Endodermal cell (in vitro differentiated cells): Measurements from ENCODE around the gene F7. TPM values are rescaled to one million over a fixed set of nuclear protein-coding genes. Genes with fewer than 3 reads are reported as not detected.

Source experiments
- DNase-seq: peaks from one replicate; pipeline ENCODE4 v3.0.0-alpha.2; 2017
- H3K27ac ChIP-seq: 2 replicates; pipeline ENCODE4 v1.5.1; 2013; ENCODE audit warnings: mild to moderate bottlenecking, low read depth, low read length, moderate library complexity
- H3K27me3 ChIP-seq: 2 replicates; pipeline ENCODE4 v1.6.1; 2013; ENCODE audit warnings: mild to moderate bottlenecking, low read length, moderate library complexity; ENCODE audit not compliant: insufficient read depth, control insufficient read depth, poor library complexity, severe bottlenecking
- H3K36me3 ChIP-seq: 2 replicates; pipeline ENCODE4 v1.7.0; 2013; ENCODE audit warnings: mild to moderate bottlenecking, low read length, moderate library complexity; ENCODE audit not compliant: control insufficient read depth, insufficient read depth
- H3K4me1 ChIP-seq: one replicate; pipeline ENCODE4 v1.7.0; 2013; ENCODE audit warnings: low read length; ENCODE audit not compliant: control insufficient read depth, insufficient read depth
- H3K4me3 ChIP-seq: 2 replicates; pipeline ENCODE4 v1.5.1; 2013; ENCODE audit warnings: mild to moderate bottlenecking, low read length, moderate library complexity
- H3K9ac ChIP-seq: 2 replicates; pipeline ENCODE4 v1.6.1; 2013; ENCODE audit warnings: mild to moderate bottlenecking, low read length, moderate library complexity; ENCODE audit not compliant: poor library complexity, severe bottlenecking; ENCODE audit errors: extremely low read depth
- H3K9me3 ChIP-seq: 2 replicates; pipeline ENCODE4 v1.6.1; 2013; ENCODE audit warnings: mild to moderate bottlenecking, low read length, moderate library complexity; ENCODE audit not compliant: control insufficient read depth
- H3K27ac Mint-ChIP-seq: 2 replicates; pipeline ENCODE4 v1.8.0; 2020; ENCODE audit warnings: mixed read lengths
- H3K27me3 Mint-ChIP-seq: 2 replicates; pipeline ENCODE4 v1.8.0; 2021; ENCODE audit warnings: mild to moderate bottlenecking, mixed read lengths; ENCODE audit not compliant: insufficient read depth
- H3K36me3 Mint-ChIP-seq: 2 replicates; pipeline ENCODE4 v1.8.0; 2020; ENCODE audit warnings: low read depth, mixed read lengths
- H3K4me1 Mint-ChIP-seq: 2 replicates; pipeline ENCODE4 v1.8.0; 2020; ENCODE audit warnings: mixed read lengths
- H3K4me3 Mint-ChIP-seq: 2 replicates; pipeline ENCODE4 v1.8.0; 2020; ENCODE audit warnings: mild to moderate bottlenecking, moderate library complexity, mixed read lengths
- H3K9me3 Mint-ChIP-seq: 2 replicates; pipeline ENCODE4 v1.8.0; 2020; ENCODE audit warnings: mild to moderate bottlenecking, mixed read lengths
- WGBS, 2 experiments: methylation state at CpG; one replicate each; pipeline versions ENCODE4 v1.1.5 to v1.1.7; 2013; ENCODE audit warnings: missing lambda C conversion rate in 2 of 2, mixed read lengths in 1 of 2; ENCODE audit not compliant: insufficient coverage in 1 of 2, insufficient read length in 1 of 2; 5-methylcytosine and 5-hydroxymethylcytosine counted together
- total RNA-seq, 2 donors: library from RNA; stranded (reverse); fragmentation: NEBNext Ultra II Directional in 1 of 2; extraction: Animal tissue kit (Norgen Biotek cat#: 25700) in 1 of 2; gene quantifications; 2 replicates in 1 of 2; 3 replicates in 1 of 2; pipeline ENCODE4 v1.2.1, GENCODE V29; 2021
- TF ChIP-seq, protein P1 (sequence below): fragments of 200-600 bp; sonication (generic); conservative IDR thresholded peaks from 2 replicates; pipeline ENCODE4 v1.5.0; 2021; ENCODE audit warnings: antibody characterized with exemption, mild to moderate bottlenecking

F7 gene
- total RNA-seq, 2 donors from 2014 or later = 4.7 to 6.4 TPM

- DNase-seq = peak; percentile 33
- peaks cover 12% of the 10 kb centered on the region for H3K36me3 Mint-ChIP-seq
- TF ChIP-seq, protein P1, sequence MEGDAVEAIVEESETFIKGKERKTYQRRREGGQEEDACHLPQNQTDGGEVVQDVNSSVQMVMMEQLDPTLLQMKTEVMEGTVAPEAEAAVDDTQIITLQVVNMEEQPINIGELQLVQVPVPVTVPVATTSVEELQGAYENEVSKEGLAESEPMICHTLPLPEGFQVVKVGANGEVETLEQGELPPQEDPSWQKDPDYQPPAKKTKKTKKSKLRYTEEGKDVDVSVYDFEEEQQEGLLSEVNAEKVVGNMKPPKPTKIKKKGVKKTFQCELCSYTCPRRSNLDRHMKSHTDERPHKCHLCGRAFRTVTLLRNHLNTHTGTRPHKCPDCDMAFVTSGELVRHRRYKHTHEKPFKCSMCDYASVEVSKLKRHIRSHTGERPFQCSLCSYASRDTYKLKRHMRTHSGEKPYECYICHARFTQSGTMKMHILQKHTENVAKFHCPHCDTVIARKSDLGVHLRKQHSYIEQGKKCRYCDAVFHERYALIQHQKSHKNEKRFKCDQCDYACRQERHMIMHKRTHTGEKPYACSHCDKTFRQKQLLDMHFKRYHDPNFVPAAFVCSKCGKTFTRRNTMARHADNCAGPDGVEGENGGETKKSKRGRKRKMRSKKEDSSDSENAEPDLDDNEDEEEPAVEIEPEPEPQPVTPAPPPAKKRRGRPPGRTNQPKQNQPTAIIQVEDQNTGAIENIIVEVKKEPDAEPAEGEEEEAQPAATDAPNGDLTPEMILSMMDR = no peak
- no peak overlapping the region for H3K9ac ChIP-seq
- no peaks in the 10 kb centered on the region for H3K36me3 ChIP-seq
- no peak overlapping the region for H3K4me3 Mint-ChIP-seq
- H3K4me1 ChIP-seq = no peaks in the 10 kb centered on the region
- H3K9me3 Mint-ChIP-seq = peaks cover 3% of the 10 kb centered on the region
- 93 to 95% methylated on average over 14 to 16 of the region's 16 CpGs for WGBS, 2 experiments
- peaks cover 3% of the 10 kb centered on the region for H3K9me3 ChIP-seq
- H3K27ac Mint-ChIP-seq = no peak overlapping the region
- no peak overlapping the region for H3K4me3 ChIP-seq
- H3K27ac ChIP-seq = no peak overlapping the region
- no peaks in the 10 kb centered on the region for H3K27me3 ChIP-seq
- no peaks in the 10 kb centered on the region for H3K4me1 Mint-ChIP-seq
- no peaks in the 10 kb centered on the region for H3K27me3 Mint-ChIP-seq
These were observed 33.4 kb downstream of the F7 start for GRCh38 chr13:113138792-113139551.

DNA sequence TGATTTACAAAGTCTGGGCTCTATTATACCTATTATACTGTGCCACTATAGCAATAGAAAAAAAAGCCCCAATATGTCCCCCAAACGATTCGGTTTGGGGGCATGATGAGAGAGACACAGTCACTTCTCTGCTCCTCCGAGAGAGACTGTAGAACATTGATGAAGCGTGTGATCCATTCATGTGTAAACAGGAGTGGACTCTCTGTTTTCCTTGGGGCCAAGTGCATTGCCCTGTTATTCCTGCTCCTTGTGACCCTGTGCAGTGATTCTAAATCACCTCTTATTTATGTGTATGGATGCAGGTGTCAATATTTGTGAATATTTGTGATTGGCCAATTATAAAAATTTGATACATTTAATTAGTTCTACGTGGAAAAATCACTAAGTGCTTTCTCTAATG is 34.0 kb downstream of the F7 start:
- no peak overlapping the region for H3K4me3 Mint-ChIP-seq

GRCh38 chr13:113140677-113141600 is 35.3 kb downstream of the F7 start:
- H3K4me3 Mint-ChIP-seq = no peak overlapping the region
- WGBS, 2 experiments = 94% methylated on average over 13 to 26 of the region's 26 CpGs
- Histone ChIP-seq H3K4me1 (no peaks in the 10 kb centered on the region), H3K9me3 (no peaks in the 10 kb centered on the region), H3K36me3 (no peaks in the 10 kb centered on the region), H3K9ac (no peak overlapping the region), H3K27ac (no peak overlapping the region), H3K27me3 (no peaks in the 10 kb centered on the region), H3K4me3 (no peak overlapping the region)
- no peaks in the 10 kb centered on the region for H3K4me1 Mint-ChIP-seq
- TF ChIP-seq, protein P1 = no peak
- no peaks in the 10 kb centered on the region for H3K9me3 Mint-ChIP-seq
- peak; percentile 40 for DNase-seq
- H3K36me3 Mint-ChIP-seq = peaks cover 19% of the 10 kb centered on the region
- no peak overlapping the region for H3K27ac Mint-ChIP-seq
- no peaks in the 10 kb centered on the region for H3K27me3 Mint-ChIP-seq

More for the DNA sequence above, 34.0 kb downstream of the F7 start:
- no peak for DNase-seq
- no peaks in the 10 kb centered on the region for H3K36me3 ChIP-seq
- Mint-ChIP-seq H3K9me3 (no peaks in the 10 kb centered on the region), H3K27ac (no peak overlapping the region), H3K4me1 (no peaks in the 10 kb centered on the region), H3K36me3 (peaks cover 12% of the 10 kb centered on the region), H3K27me3 (no peaks in the 10 kb centered on the region)
- no peak overlapping the region for H3K9ac ChIP-seq
- no peak overlapping the region for H3K4me3 ChIP-seq
- H3K27me3 ChIP-seq = no peaks in the 10 kb centered on the region
- TF ChIP-seq, protein P1 = no peak
- no peaks in the 10 kb centered on the region for H3K9me3 ChIP-seq
- no peak overlapping the region for H3K27ac ChIP-seq
- H3K4me1 ChIP-seq = no peaks in the 10 kb centered on the region
- WGBS, 2 experiments = 91 to 93% methylated on average over 4 to 5 of the region's 5 CpGs
